Body of pancreas (tissue), 4 donors: ENCODE measurements around the gene TXNRD2. TPM values are rescaled to one million over a fixed set of nuclear protein-coding genes. Genes with fewer than 3 reads are reported as not detected.
"Not testable (repeated sequence)": the region's sequence is repeated elsewhere in the genome, so short reads cannot be mapped to it uniquely, and the experiment has no call there.

Experiments used
- ATAC-seq: fragments of 150-250 bp; one replicate; pipeline ENCODE4 v1.9.1; 2016
- DNase-seq, 4 donors: peaks; one replicate each; pipeline ENCODE4 v3.0.0-alpha.2; 2019
- H3K27ac ChIP-seq, 4 donors: fragments of 200-600 bp; sonication (generic); 1 replicate in 3 of 4; 2 replicates in 1 of 4; pipeline versions ENCODE4 v1.5.1 to v1.6.1; 2016 to 2019; ENCODE audit warnings: mild to moderate bottlenecking in 1 of 4, mixed read lengths in 1 of 4, moderate library complexity in 1 of 4
- H3K27me3 ChIP-seq, 2 donors: fragments of 200-600 bp; sonication (generic); one replicate each; pipeline ENCODE4 v1.6.0; 2016; ENCODE audit warnings: mild to moderate bottlenecking in 1 of 2
- H3K36me3 ChIP-seq, 2 donors: fragments of 200-600 bp; sonication (generic); replicated peaks in 1 of 2; 2 replicates each; pipeline ENCODE4 v1.5.1; 2016; ENCODE audit warnings: low read depth in 2 of 2; ENCODE audit not compliant: insufficient read depth in 1 of 2
- H3K4me1 ChIP-seq: fragments of 200-600 bp; sonication (generic); one replicate; pipeline ENCODE4 v1.6.0; 2016
- H3K4me3 ChIP-seq, 2 donors: fragments of 200-600 bp; sonication (generic); 1 replicate in 1 of 2; 2 replicates in 1 of 2; pipeline ENCODE4 v1.5.1; 2016 to 2019
- H3K9me3 ChIP-seq, 3 donors: fragments of 200-600 bp; sonication (generic); 1 replicate in 2 of 3; 2 replicates in 1 of 3; pipeline ENCODE4 v1.5.1; 2016
- CTCF ChIP-seq, 7 experiments: fragments of 450-650 bp in 4 of 7; fragments of 200-600 bp in 3 of 7; sonication (generic) in 3 of 7; IDR thresholded peaks; one replicate each; pipeline ENCODE4 v1.5.1; 2016 to 2019; ENCODE audit warnings: antibody characterized with exemption in 7 of 7
- POLR2A ChIP-seq, 3 donors: fragments of 450-650 bp; IDR thresholded peaks; one replicate each; pipeline ENCODE4 v1.6.1; 2016; ENCODE audit warnings: antibody characterized with exemption in 3 of 3, mild to moderate bottlenecking in 2 of 3
- WGBS, 2 donors: methylation state at CpG; one replicate each; pipeline ENCODE4 v1.1.5; 2017; 5-methylcytosine and 5-hydroxymethylcytosine counted together
- intact Hi-C: fragments of 100-400 bp; cut with DNase I; formaldehyde crosslinking; loops from one replicate; pipeline ENCODE4 v1.15.1; 2023
- total RNA-seq, 2 donors: library from RNA; depleted of rRNA; stranded (reverse); fragments of >200 nt; gene quantifications; one replicate each; pipeline ENCODE4 v1.1.0, GENCODE V29; 2016

Gene TXNRD2
- total RNA-seq, 2 donors from 2014 or later, result 22.1 to 23.6 TPM

DNA sequence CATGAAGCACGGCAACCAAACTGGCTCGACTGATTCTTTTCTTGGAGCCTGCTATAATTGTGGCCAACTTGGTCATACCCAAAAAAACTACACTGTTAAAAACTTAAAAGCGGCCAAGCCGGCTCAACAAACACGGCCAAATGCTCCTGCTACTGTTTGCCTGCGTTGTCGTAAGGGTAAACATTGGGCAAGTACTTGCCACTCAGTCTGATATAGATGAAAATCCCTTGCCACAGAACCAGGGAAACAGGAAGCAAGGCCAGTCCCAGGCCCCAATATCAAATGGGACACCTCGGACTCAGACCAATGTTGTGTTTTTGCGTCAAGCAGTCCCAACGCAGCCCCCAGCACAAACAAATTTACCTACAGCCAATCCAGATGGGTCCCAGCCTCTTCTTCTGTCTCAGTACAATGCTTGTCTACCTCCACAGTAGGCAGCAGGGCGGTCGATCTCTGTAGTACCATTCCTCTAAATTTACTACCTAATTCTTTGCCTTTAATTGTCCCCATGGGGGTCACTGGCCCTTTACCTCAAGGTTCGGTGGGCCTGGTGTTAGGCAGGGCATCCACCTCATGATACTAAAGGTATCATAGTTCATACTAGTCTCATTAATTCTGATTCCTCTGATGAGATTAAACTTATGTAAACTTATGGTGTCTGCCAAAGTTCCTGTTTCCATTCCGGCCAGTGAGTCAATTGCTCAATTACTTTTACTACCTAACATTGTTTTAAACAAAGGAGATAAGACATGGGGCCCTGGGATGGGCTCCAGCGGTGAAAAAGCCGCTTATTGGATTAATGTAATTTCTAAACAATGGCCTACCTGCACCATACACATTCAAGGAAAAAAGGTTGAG, 3.8 kb downstream of the TXNRD2 start:
- 67 to 73% methylated on average over 16 of the region's 16 CpGs for WGBS, 2 donors
- Histone ChIP-seq H3K27me3 (no peaks in the 10 kb centered on the region), H3K4me1 (peaks cover 28% of the 10 kb centered on the region), H3K4me3 (no peak overlapping the region), H3K9me3 (no peaks in the 10 kb centered on the region), H3K27ac (peak overlapping the region; percentile 28 to 65 (median 43)), H3K36me3 (no peaks in the 10 kb centered on the region)
- DNase-seq, result peak in 3 of 4 donors; percentile 61 to 69 (median 62)
- intact Hi-C loops, result no loop called here
- TF ChIP-seq POLR2A (IDR thresholded peaks at IDR 0.05) (no peak), CTCF (IDR thresholded peaks at IDR 0.05) (no peak)
- no peak for ATAC-seq

GRCh38 chr22:19936513-19936912, 5.1 kb downstream of the TXNRD2 start:
- Histone ChIP-seq H3K36me3 (no peaks in the 10 kb centered on the region), H3K4me1 (peaks cover 21% of the 10 kb centered on the region), H3K27me3 (no peaks in the 10 kb centered on the region), H3K4me3 (no peak overlapping the region), H3K9me3 (no peaks in the 10 kb centered on the region), H3K27ac (no peak overlapping the region)
- intact Hi-C loops, result no loop called here
- DNase-seq, result no peak
- no peak for TF ChIP-seq POLR2A (IDR thresholded peaks at IDR 0.05)
- no peak for TF ChIP-seq CTCF (IDR thresholded peaks at IDR 0.05)
- no peak for ATAC-seq
- WGBS, 2 donors, result 92 to 95% methylated on average over 7 of the region's 7 CpGs

GRCh38 chr22:19935123-19935718, 6.4 kb downstream of the TXNRD2 start:
- H3K9me3 ChIP-seq, DNase-seq, H3K27ac ChIP-seq, ATAC-seq, H3K4me3 ChIP-seq, intact Hi-C loops, H3K27me3 ChIP-seq, H3K36me3 ChIP-seq: not testable (repeated sequence)
- 85 to 89% methylated on average over 11 of the region's 11 CpGs for WGBS, 2 donors
- H3K4me1 ChIP-seq, result peaks cover 12% of the 10 kb centered on the region

DNA sequence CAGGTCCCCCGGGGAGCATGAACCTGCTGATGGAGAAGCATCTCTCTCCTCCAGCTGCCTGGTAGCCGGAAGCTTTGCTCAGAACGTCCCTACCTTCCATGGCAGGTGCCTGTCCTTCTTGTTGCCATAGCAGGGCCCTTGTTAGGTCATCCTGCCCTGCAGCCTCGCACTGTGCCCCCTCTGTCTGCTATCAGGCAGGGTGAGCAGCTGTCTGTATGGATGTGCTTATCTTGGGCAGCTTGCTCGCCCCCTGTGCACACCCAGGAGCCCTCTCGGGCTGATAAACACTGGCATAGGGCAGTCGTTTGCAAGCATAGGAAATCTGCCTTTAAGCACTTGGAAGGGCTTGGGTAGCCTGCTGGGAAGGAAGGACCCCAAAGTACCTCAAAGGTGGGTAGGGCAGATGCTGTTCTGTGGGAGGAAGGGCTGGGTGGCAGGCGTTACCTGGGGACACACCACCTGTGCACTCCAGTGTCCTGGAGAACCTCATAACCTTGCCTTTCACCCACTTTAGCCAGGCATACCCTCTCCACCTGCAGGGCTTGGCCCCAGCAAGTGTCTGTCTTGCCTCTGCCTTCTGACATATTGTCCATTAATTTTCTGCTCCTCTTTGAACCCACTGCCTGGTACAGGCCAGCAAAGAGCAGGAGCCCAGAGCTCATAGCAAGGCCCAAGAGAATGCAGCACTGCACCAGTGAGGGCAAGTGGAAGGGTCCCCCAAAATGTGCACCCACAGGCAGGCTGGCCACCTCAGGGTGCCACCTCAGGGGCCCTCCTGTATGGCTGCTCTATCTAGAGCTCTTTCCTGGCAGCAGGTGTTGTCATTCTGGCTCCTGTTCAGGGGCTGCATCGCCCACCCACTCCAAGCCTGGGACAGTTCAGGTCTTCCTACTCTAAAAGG, 8.0 kb downstream of the TXNRD2 start:
- Histone ChIP-seq H3K4me1 (peaks cover 7% of the 10 kb centered on the region), H3K27me3 (no peaks in the 10 kb centered on the region), H3K27ac (no peak overlapping the region), H3K9me3 (no peaks in the 10 kb centered on the region), H3K4me3 (no peak overlapping the region), H3K36me3 (no peaks in the 10 kb centered on the region)
- intact Hi-C loops, result no loop called here
- TF ChIP-seq POLR2A (IDR thresholded peaks at IDR 0.05), result no peak
- ATAC-seq (no peak), DNase-seq (no peak)
- WGBS, 2 donors, result 63 to 73% methylated on average over 5 to 9 of the region's 9 CpGs

GRCh38 chr22:19932367-19933206, 9.0 kb downstream of the TXNRD2 start:
- Histone ChIP-seq H3K4me3 (no peak overlapping the region), H3K9me3 (no peaks in the 10 kb centered on the region), H3K27me3 (no peaks in the 10 kb centered on the region), H3K4me1 (no peaks in the 10 kb centered on the region), H3K36me3 (no peaks in the 10 kb centered on the region), H3K27ac (no peak overlapping the region)
- intact Hi-C loops, result no loop called here
- 57 to 67% methylated on average over 7 to 12 of the region's 12 CpGs for WGBS, 2 donors
- TF ChIP-seq CTCF (IDR thresholded peaks at IDR 0.05) (no peak), POLR2A (IDR thresholded peaks at IDR 0.05) (no peak)
- DNase-seq (no peak), ATAC-seq (no peak)
